ENCODE data around the gene GPR21.

DNA sequence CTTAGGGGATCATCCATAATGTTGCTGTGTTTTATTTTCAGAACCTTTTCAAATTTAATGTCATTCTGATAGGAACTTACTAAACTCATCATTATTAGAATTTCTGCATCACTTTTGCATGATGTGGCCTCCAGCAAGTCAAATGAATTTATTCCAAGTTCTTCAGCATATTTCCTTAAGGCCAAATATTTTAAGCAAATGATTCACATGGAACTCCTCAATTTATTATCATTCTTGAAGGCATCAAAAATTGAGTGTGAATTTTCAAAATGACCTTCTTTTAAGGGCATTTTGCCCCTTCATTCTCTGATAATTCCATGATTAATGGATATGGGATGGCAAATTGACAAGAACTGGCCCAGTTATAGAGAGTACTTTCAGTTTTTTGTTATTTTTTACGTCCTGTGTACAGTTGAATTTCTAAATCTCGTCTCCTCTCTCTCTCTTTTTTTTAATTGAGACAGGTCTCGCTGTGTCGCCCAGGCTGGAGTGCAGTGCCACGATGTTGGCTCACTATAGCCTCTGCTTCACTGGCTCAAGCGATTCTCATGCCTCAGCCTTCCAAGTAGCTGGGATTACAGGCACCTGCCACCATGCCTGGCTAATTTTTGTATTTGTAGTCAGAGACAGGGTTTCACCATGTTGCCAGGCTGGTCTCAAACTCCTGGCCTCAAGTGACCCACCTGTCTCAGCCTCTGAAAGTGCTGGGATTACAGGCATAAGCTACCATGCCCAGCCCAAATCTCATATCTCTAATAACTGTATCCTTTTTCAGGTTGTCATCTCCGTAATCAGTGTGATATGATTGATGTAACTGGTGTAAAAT lies 29.1 kb downstream of the GPR21 start:
- TF ChIP-seq, protein P1, sequence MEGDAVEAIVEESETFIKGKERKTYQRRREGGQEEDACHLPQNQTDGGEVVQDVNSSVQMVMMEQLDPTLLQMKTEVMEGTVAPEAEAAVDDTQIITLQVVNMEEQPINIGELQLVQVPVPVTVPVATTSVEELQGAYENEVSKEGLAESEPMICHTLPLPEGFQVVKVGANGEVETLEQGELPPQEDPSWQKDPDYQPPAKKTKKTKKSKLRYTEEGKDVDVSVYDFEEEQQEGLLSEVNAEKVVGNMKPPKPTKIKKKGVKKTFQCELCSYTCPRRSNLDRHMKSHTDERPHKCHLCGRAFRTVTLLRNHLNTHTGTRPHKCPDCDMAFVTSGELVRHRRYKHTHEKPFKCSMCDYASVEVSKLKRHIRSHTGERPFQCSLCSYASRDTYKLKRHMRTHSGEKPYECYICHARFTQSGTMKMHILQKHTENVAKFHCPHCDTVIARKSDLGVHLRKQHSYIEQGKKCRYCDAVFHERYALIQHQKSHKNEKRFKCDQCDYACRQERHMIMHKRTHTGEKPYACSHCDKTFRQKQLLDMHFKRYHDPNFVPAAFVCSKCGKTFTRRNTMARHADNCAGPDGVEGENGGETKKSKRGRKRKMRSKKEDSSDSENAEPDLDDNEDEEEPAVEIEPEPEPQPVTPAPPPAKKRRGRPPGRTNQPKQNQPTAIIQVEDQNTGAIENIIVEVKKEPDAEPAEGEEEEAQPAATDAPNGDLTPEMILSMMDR (conservative IDR thresholded peaks at IDR 0.05 in 1 of 2, IDR thresholded peaks at IDR 0.05 in 1 of 2; ENCODE audit: low read depth in 1 of 2, low read length in 2 of 2) = no peak
- TF ChIP-seq EZH2 (IDR thresholded peaks at IDR 0.05; ENCODE audit: low read length, missing control alignments) = no peak

Measured in fibroblast of lung (primary cell).